ENCODE results near the gene ANK3.
A peak's percentile ranks its signal among the peaks of the same experiment; 100 is the strongest.

ANK3 gene

GRCh38 chr10:60304829-60305379, 84.8 kb downstream of the ANK3 start:
- TF ChIP-seq CTCF (IDR thresholded peaks at IDR 0.05; ENCODE audit: control insufficient read depth, insufficient read depth, low read depth, low read length, missing control alignments): no peak
- H3K4me3 ChIP-seq (ENCODE audit: control insufficient read depth, low read depth, low read length): no peak overlapping the region
- DNase-seq (ENCODE audit: low read depth): no peak

GRCh38 chr10:60303778-60304177, 85.9 kb downstream of the ANK3 start:
- no peak overlapping the region for H3K4me3 ChIP-seq (ENCODE audit: control insufficient read depth, low read depth, low read length)
- TF ChIP-seq CTCF (IDR thresholded peaks at IDR 0.05; ENCODE audit: control insufficient read depth, insufficient read depth, low read depth, low read length, missing control alignments): no peak
- no peak for DNase-seq (ENCODE audit: low read depth)

GRCh38 chr10:60299961-60300883, 89.5 kb downstream of the ANK3 start:
- no peak overlapping the region for H3K4me3 ChIP-seq (ENCODE audit: control insufficient read depth, low read depth, low read length)
- TF ChIP-seq CTCF (IDR thresholded peaks at IDR 0.05; ENCODE audit: control insufficient read depth, insufficient read depth, low read depth, low read length, missing control alignments): no peak
- peak; percentile 17 for DNase-seq (ENCODE audit: low read depth)

- no peak for DNase-seq (ENCODE audit: low read depth)
- no peak for TF ChIP-seq CTCF (IDR thresholded peaks at IDR 0.05; ENCODE audit: control insufficient read depth, insufficient read depth, low read depth, low read length, missing control alignments)
- no peak overlapping the region for H3K4me3 ChIP-seq (ENCODE audit: control insufficient read depth, low read depth, low read length)
These were observed 90.3 kb downstream of the ANK3 start for GRCh38 chr10:60299390-60299778.

- DNase-seq (ENCODE audit: low read depth): no peak
- no peak for TF ChIP-seq CTCF (IDR thresholded peaks at IDR 0.05; ENCODE audit: control insufficient read depth, insufficient read depth, low read depth, low read length, missing control alignments)
- H3K4me3 ChIP-seq (ENCODE audit: control insufficient read depth, low read depth, low read length): no peak overlapping the region
These were observed 91.0 kb downstream of the ANK3 start for GRCh38 chr10:60298408-60299389.

GRCh38 chr10:60296073-60296472, 93.6 kb downstream of the ANK3 start:
- TF ChIP-seq CTCF (IDR thresholded peaks at IDR 0.05; ENCODE audit: control insufficient read depth, insufficient read depth, low read depth, low read length, missing control alignments): no peak
- DNase-seq (ENCODE audit: low read depth): no peak
- no peak overlapping the region for H3K4me3 ChIP-seq (ENCODE audit: control insufficient read depth, low read depth, low read length)

All from AG09309 (cell line).